ENCODE results near the gene STAT6. TPM values are rescaled to one million over a fixed set of nuclear protein-coding genes. Genes with fewer than 3 reads are reported as not detected.

STAT6 gene
- 100 to 1,000 TPM; 399 to 424 TPM for total RNA-seq
- polyA plus RNA-seq: 10 to 100 TPM; 78.4 to 91.7 TPM

GRCh38 chr12:57111031-57111734 is at the start of gene STAT6:
TSS of gene STAT6 (minus strand) at chr12:57111362. CDS start at chr12:57108278, 3,084 bp downstream.
- CTCF ChIA-PET (ENCODE audit: partially characterized antibody): interaction anchor here (0.6 to 9.3 kb wide), 31 partner anchors 9 to 597 kb away, joined by 3 to 458 read pairs (median 5); partner anchors contain the start of genes GLI1, LRP1, MYO1A and NAB2
- Mint-ChIP-seq H3K27me3 (peaks cover 0 to 4% of the 10 kb centered on the region in 2 donors), H3K27ac (peak within 1 kb of the TSS; percentile 94 to 100 (median 98)), H3K36me3 (peaks cover 20 to 43% of the 10 kb centered on the region in 2 donors), H3K4me1 (peaks cover 28 to 64% (median 38%) of the 10 kb centered on the region in 4 donors), H3K9me3 (peaks cover 0 to 10% (median 0%) of the 10 kb centered on the region in 8 donors), H3K4me3 (peak within 1 kb of the TSS; percentile 93 to 100 (median 96))
- POLR2A ChIA-PET (ENCODE audit: partially characterized antibody): interaction anchor here (0.5 to 12.1 kb wide), 31 partner anchors 10 to 1248 kb away, joined by 3 to 622 read pairs (median 6); partner anchors contain the start of genes ARHGAP9, BAZ2A, CNPY2 and IL23A
- peak within 1 kb of the TSS; percentile 93 for H3K27ac ChIP-seq (ENCODE audit: low read depth, low read length)
- H3K27me3 ChIP-seq (ENCODE audit: insufficient read depth, low read length): no peaks in the 10 kb centered on the region
- peaks cover 22% of the 10 kb centered on the region for H3K36me3 ChIP-seq (ENCODE audit: insufficient read depth, low read length)
- intact Hi-C loops (cut with micrococcal nuclease): loop anchor here (1.0 to 5.0 kb wide), 3 partner anchors 23 to 424 kb away; partner anchors contain the start of genes NEMP1 and PTGES3
- DNase-seq: peak; percentile 87 to 96 (median 90)
- H3K4me1 ChIP-seq (ENCODE audit: insufficient read depth, low read length): peaks cover 34% of the 10 kb centered on the region
- H3K9me3 ChIP-seq (ENCODE audit: control insufficient read depth in 1 of 2, low read length in 2 of 2): no peaks in the 10 kb centered on the region
- peak within 1 kb of the TSS; percentile 90 to 99 for H3K4me3 ChIP-seq (ENCODE audit: low read length in 2 of 2)

- intact Hi-C loops (cut with micrococcal nuclease): no loop called here
- Histone ChIP-seq H3K27ac (ENCODE audit: low read depth, low read length) (no peak overlapping the region), H3K36me3 (ENCODE audit: insufficient read depth, low read length) (no peaks in the 10 kb centered on the region), H3K4me3 (ENCODE audit: low read length in 2 of 2) (no peak overlapping the region), H3K4me1 (ENCODE audit: insufficient read depth, low read length) (no peaks in the 10 kb centered on the region), H3K9me3 (ENCODE audit: control insufficient read depth in 1 of 2, low read length in 2 of 2) (no peaks in the 10 kb centered on the region), H3K27me3 (ENCODE audit: insufficient read depth, low read length) (no peaks in the 10 kb centered on the region)
- Mint-ChIP-seq H3K27me3 (no peaks in the 10 kb centered on the region), H3K9me3 (no peaks in the 10 kb centered on the region), H3K27ac (no peak overlapping the region), H3K36me3 (peaks cover 0 to 10% of the 10 kb centered on the region in 2 donors), H3K4me1 (peaks cover 4 to 10% (median 7%) of the 10 kb centered on the region in 4 donors), H3K4me3 (no peak overlapping the region)
- ChIA-PET CTCF (ENCODE audit: partially characterized antibody) (interaction anchor here (1.4 kb wide), 1 partner anchor 53 kb away, joined by 4 read pairs; no protein-coding TSS in a partner anchor), POLR2A (ENCODE audit: partially characterized antibody) (no interaction called here)
- DNase-seq: no peak
These were observed 49.6 kb upstream of the STAT6 start for GRCh38 chr12:57160741-57161140.

GRCh38 chr12:57160040-57160439 is 48.9 kb upstream of the STAT6 start:
- H3K9me3 ChIP-seq (ENCODE audit: control insufficient read depth in 1 of 2, low read length in 2 of 2): no peaks in the 10 kb centered on the region
- H3K36me3 Mint-ChIP-seq: peaks cover 0 to 10% of the 10 kb centered on the region in 2 donors
- no peak for DNase-seq
- no peaks in the 10 kb centered on the region for H3K36me3 ChIP-seq (ENCODE audit: insufficient read depth, low read length)
- H3K4me1 ChIP-seq (ENCODE audit: insufficient read depth, low read length): no peaks in the 10 kb centered on the region
- no peak overlapping the region for H3K4me3 Mint-ChIP-seq
- H3K27ac Mint-ChIP-seq: no peak overlapping the region
- ChIA-PET POLR2A (ENCODE audit: partially characterized antibody) (no interaction called here), CTCF (ENCODE audit: partially characterized antibody) (interaction anchor here (1.0 kb wide), 1 partner anchor 23 kb away, joined by 3 read pairs; no protein-coding TSS in a partner anchor)
- H3K27me3 ChIP-seq (ENCODE audit: insufficient read depth, low read length): no peaks in the 10 kb centered on the region
- H3K4me3 ChIP-seq (ENCODE audit: low read length in 2 of 2): no peak overlapping the region
- peaks cover 4 to 10% (median 7%) of the 10 kb centered on the region in 4 donors for H3K4me1 Mint-ChIP-seq
- no peaks in the 10 kb centered on the region for H3K27me3 Mint-ChIP-seq
- H3K27ac ChIP-seq (ENCODE audit: low read depth, low read length): no peak overlapping the region
- intact Hi-C loops (cut with micrococcal nuclease): no loop called here
- H3K9me3 Mint-ChIP-seq: no peaks in the 10 kb centered on the region

- Mint-ChIP-seq H3K4me1 (peaks cover 4 to 10% (median 7%) of the 10 kb centered on the region in 4 donors), H3K27ac (peak overlapping the region in 1 of 7 donors; percentile 67), H3K9me3 (no peaks in the 10 kb centered on the region), H3K36me3 (peaks cover 0 to 10% of the 10 kb centered on the region in 2 donors), H3K4me3 (no peak overlapping the region), H3K27me3 (no peaks in the 10 kb centered on the region)
- POLR2A ChIA-PET (ENCODE audit: partially characterized antibody): no interaction called here
- no peak overlapping the region for H3K4me3 ChIP-seq (ENCODE audit: low read length in 2 of 2)
- H3K9me3 ChIP-seq (ENCODE audit: control insufficient read depth in 1 of 2, low read length in 2 of 2): no peaks in the 10 kb centered on the region
- no peak overlapping the region for H3K27ac ChIP-seq (ENCODE audit: low read depth, low read length)
- CTCF ChIA-PET (ENCODE audit: partially characterized antibody): interaction anchor here (1.0 kb wide), 1 partner anchor 23 kb away, joined by 3 read pairs; no protein-coding TSS in a partner anchor
- H3K4me1 ChIP-seq (ENCODE audit: insufficient read depth, low read length): no peaks in the 10 kb centered on the region
- intact Hi-C loops (cut with micrococcal nuclease): no loop called here
- H3K27me3 ChIP-seq (ENCODE audit: insufficient read depth, low read length): no peaks in the 10 kb centered on the region
- H3K36me3 ChIP-seq (ENCODE audit: insufficient read depth, low read length): no peaks in the 10 kb centered on the region
- no peak for DNase-seq
These were observed 48.1 kb upstream of the STAT6 start for GRCh38 chr12:57159311-57159710.

- Histone ChIP-seq H3K27me3 (ENCODE audit: insufficient read depth, low read length) (no peaks in the 10 kb centered on the region), H3K36me3 (ENCODE audit: insufficient read depth, low read length) (no peaks in the 10 kb centered on the region), H3K4me3 (ENCODE audit: low read length in 2 of 2) (no peak overlapping the region), H3K9me3 (ENCODE audit: control insufficient read depth in 1 of 2, low read length in 2 of 2) (no peaks in the 10 kb centered on the region), H3K4me1 (ENCODE audit: insufficient read depth, low read length) (no peaks in the 10 kb centered on the region), H3K27ac (ENCODE audit: low read depth, low read length) (no peak overlapping the region)
- intact Hi-C loops (cut with micrococcal nuclease): no loop called here
- POLR2A ChIA-PET (ENCODE audit: partially characterized antibody): no interaction called here
- H3K27me3 Mint-ChIP-seq: no peaks in the 10 kb centered on the region
- peaks cover 0 to 10% of the 10 kb centered on the region in 2 donors for H3K36me3 Mint-ChIP-seq
- DNase-seq: no peak
- CTCF ChIA-PET (ENCODE audit: partially characterized antibody): interaction anchor here (1.2 to 1.4 kb wide), 2 partner anchors 13 to 17 kb away, joined by 4 to 5 read pairs; no protein-coding TSS in a partner anchor
- H3K9me3 Mint-ChIP-seq: no peaks in the 10 kb centered on the region
- H3K4me3 Mint-ChIP-seq: no peak overlapping the region
- no peak overlapping the region for H3K27ac Mint-ChIP-seq
- peaks cover 4 to 10% (median 7%) of the 10 kb centered on the region in 4 donors for H3K4me1 Mint-ChIP-seq
These were observed 47.5 kb upstream of the STAT6 start for GRCh38 chr12:57158665-57159064.

- H3K36me3 Mint-ChIP-seq: peaks cover 0 to 10% of the 10 kb centered on the region in 2 donors
- intact Hi-C loops (cut with micrococcal nuclease): no loop called here
These were observed 47.0 kb upstream of the STAT6 start for GRCh38 chr12:57158186-57158585.

GRCh38 chr12:57157588-57158173 is 46.5 kb upstream of the STAT6 start:
- intact Hi-C loops (cut with micrococcal nuclease): no loop called here
- H3K27me3 ChIP-seq (ENCODE audit: insufficient read depth, low read length): no peaks in the 10 kb centered on the region
- Mint-ChIP-seq H3K4me1 (peaks cover 4 to 10% (median 7%) of the 10 kb centered on the region in 4 donors), H3K27ac (peak overlapping the region in 1 of 7 donors; percentile 37), H3K27me3 (no peaks in the 10 kb centered on the region), H3K36me3 (peaks cover 0 to 6% of the 10 kb centered on the region in 2 donors), H3K9me3 (no peaks in the 10 kb centered on the region), H3K4me3 (no peak overlapping the region)
- H3K27ac ChIP-seq (ENCODE audit: low read depth, low read length): no peak overlapping the region
- no peak for DNase-seq
- CTCF ChIA-PET (ENCODE audit: partially characterized antibody): interaction anchor here (0.8 to 1.4 kb wide), 4 partner anchors 14 to 50 kb away, joined by 3 to 5 read pairs (median 4); no protein-coding TSS in a partner anchor
- H3K36me3 ChIP-seq (ENCODE audit: insufficient read depth, low read length): no peaks in the 10 kb centered on the region
- H3K4me1 ChIP-seq (ENCODE audit: insufficient read depth, low read length): no peaks in the 10 kb centered on the region
- H3K4me3 ChIP-seq (ENCODE audit: low read length in 2 of 2): no peak overlapping the region
- H3K9me3 ChIP-seq (ENCODE audit: control insufficient read depth in 1 of 2, low read length in 2 of 2): no peaks in the 10 kb centered on the region
- POLR2A ChIA-PET (ENCODE audit: partially characterized antibody): no interaction called here

More at GRCh38 chr12:57158186-57158585, 47.0 kb upstream of the STAT6 start:
- no peak overlapping the region for H3K4me3 ChIP-seq (ENCODE audit: low read length in 2 of 2)
- H3K9me3 Mint-ChIP-seq: no peaks in the 10 kb centered on the region
- H3K27me3 ChIP-seq (ENCODE audit: insufficient read depth, low read length): no peaks in the 10 kb centered on the region
- peaks cover 4 to 10% (median 7%) of the 10 kb centered on the region in 4 donors for H3K4me1 Mint-ChIP-seq
- H3K27me3 Mint-ChIP-seq: no peaks in the 10 kb centered on the region
- no peak for DNase-seq
- H3K36me3 ChIP-seq (ENCODE audit: insufficient read depth, low read length): no peaks in the 10 kb centered on the region
- ChIA-PET POLR2A (ENCODE audit: partially characterized antibody) (no interaction called here), CTCF (ENCODE audit: partially characterized antibody) (interaction anchor here (0.8 to 1.4 kb wide), 3 partner anchors 14 to 49 kb away, joined by 3 to 5 read pairs (median 4); no protein-coding TSS in a partner anchor)
- no peak overlapping the region for H3K4me3 Mint-ChIP-seq
- no peaks in the 10 kb centered on the region for H3K4me1 ChIP-seq (ENCODE audit: insufficient read depth, low read length)
- H3K27ac ChIP-seq (ENCODE audit: low read depth, low read length): no peak overlapping the region
- no peaks in the 10 kb centered on the region for H3K9me3 ChIP-seq (ENCODE audit: control insufficient read depth in 1 of 2, low read length in 2 of 2)
- no peak overlapping the region for H3K27ac Mint-ChIP-seq
